Activated CD8-positive, alpha-beta memory T cell treated with anti-CD3 and anti-CD28 coated beads for 48 hours (primary cell): ENCODE measurements around the gene RFLNA.
"Not testable (repeated sequence)": the region's sequence is repeated elsewhere in the genome, so short reads cannot be mapped to it uniquely, and the experiment has no call there.

Experiments
- DNase-seq, 3 experiments: peaks; one replicate each; pipeline ENCODE4 v3.0.0-alpha.2; 2020; ENCODE audit warnings: low read depth in 2 of 3, low spot score in 2 of 3

Gene RFLNA

GRCh38 chr12:124319368-124320050, 24.6 kb downstream of the RFLNA start:
- DNase-seq: no peak

- DNase-seq: peak; percentile 40 to 64 (median 62)
These were observed 26.2 kb downstream of the RFLNA start for GRCh38 chr12:124321040-124321481.

DNA sequence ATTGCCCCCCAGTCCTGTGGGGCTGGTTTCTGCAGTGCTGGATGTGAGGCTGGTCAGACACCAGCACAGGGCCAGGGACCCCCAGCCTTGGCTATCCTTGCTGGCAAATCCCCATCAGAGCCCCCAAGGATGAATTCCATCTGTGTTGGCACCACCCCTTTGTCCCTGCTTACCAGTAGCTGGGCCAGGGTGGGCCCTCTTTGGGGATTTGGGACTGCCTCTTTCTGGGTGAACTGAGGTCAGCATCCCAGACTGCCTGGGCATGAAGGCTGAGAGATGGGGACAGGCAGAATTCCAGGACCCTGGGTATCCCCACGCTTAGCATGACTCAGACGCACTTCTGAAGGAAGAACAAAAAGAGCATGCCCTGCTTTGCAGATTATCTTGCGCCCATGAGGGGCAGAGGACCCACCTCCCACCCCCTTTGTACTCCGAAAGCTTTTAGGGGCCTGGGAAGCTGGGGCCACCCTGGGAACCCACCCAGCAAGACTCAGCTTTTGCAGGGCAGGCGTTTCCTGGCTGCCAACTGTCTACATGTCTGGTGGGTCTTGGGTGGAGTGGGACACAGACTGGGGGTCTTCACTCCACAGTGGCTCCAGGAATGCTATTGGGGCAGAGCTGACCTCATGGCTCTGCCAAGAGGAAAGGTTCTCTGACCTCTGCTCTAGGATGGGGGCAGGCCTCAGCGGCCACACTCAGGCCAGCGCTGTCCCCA, 26.8 kb downstream of the RFLNA start:
- no peak for DNase-seq

- no peak for DNase-seq
These were observed 27.5 kb downstream of the RFLNA start for GRCh38 chr12:124322271-124322998.

- DNase-seq: not testable (repeated sequence)
These were observed 28.1 kb downstream of the RFLNA start for GRCh38 chr12:124322999-124323328.

- no peak for DNase-seq
These were observed 29.1 kb downstream of the RFLNA start for GRCh38 chr12:124323771-124324530.

- DNase-seq: no peak
These were observed 30.2 kb downstream of the RFLNA start for GRCh38 chr12:124324803-124325705.

GRCh38 chr12:124326104-124326503, 31.2 kb downstream of the RFLNA start:
- DNase-seq: no peak

DNA sequence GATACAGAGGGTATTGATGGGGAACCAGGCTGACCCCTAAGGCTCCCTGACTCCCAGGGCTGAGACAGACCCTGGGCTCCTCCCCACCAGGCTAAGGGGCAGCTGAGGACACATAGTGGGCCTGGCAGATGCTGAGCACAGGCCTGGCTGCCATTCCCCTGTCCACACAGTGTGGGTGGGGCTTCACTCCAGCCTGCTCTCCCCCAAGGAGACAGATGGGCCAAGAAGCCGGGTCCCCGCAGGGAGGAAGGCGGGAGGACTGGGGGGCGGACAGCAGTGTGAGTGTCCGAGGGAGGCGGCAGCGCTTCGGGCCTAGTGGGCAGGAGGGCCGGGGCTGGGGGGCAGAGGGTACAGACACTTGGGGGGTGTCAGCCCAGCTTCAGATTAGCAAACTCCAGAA, 32.0 kb downstream of the RFLNA start:
- no peak for DNase-seq

DNA sequence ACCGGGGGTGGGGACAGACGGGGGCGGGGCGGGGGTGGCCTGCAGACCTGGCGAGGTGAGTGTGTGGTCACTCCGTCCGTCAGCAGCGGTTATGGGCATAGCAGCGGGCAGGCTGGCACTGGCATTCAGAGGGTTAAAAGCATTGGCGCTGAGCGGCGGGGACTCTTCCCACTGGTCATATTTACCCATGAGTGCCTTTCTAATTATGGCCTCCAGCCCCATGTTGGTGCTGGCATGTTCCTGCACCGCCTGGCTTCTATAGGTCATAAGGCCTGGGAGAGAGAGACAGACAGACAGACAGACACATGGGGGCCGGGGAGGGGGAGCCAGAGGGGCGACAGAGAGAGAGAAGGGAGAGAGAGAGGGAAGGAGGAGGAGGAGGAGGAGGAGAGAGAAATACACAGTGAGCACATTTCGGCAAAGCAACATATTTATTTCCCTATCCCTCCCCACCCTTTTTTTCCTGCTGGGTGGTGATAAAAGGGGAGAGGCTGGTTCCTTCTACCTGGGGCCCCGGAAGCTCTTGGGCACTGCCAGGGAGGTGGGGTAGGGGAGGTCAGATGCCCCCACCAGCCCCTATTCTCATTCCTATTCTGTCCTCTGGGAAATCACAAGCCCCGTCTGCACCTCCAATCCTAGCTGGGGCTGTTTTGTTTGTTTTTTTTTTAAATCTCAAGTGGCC, 32.6 kb downstream of the RFLNA start:
- no peak for DNase-seq

DNA sequence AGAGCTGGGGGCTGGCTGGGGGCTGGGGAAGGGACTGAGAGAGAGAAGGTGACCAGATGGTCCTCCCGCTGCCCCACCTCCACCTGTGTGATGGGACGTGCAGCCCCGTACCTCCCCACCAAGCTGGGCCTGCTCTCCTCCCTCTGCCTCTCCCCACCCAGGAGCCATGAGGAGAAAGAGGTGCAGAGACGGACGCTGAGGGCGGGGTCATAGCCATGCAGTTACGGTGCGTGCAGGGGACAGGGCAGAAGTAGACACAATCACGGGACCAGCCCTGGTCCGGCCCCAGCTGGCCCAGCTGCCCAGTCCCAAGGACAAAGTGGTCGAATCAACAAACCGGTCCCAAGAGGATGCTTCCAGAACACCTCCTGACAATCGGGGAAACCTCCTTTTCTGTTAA, 33.2 kb downstream of the RFLNA start:
- no peak for DNase-seq

GRCh38 chr12:124328636-124329035, 33.7 kb downstream of the RFLNA start:
- DNase-seq: no peak

DNA sequence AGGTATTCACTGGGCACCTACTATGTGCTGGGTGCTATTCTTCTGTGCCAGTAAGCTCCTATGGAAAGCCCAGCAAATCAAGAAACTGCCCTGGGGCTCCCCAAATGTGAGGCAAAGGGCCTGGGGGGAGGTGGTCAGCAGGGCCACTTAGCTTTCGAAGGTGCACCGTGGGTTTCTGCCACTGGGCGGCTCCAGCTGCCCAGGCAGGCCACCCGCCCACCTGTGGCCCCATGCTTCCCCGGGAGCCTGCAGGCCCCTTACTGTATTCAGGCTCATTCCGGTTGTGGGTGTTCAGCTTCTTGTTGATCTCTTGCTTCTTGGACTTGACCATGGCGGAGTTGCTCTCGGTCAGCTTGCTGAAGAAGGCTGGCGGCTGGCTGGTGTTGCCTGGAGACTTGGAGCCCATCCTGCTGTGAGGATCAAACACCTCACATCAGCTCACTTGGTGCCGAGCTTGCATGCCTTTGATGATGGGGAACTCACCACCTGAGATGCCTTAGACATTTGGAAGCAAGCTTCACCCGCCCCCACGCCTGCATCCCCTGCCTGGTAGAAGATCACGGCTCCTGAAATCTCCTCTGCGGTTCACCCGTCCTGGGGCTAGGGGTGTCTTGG, 37.3 kb downstream of the RFLNA start:
- DNase-seq: no peak

DNA sequence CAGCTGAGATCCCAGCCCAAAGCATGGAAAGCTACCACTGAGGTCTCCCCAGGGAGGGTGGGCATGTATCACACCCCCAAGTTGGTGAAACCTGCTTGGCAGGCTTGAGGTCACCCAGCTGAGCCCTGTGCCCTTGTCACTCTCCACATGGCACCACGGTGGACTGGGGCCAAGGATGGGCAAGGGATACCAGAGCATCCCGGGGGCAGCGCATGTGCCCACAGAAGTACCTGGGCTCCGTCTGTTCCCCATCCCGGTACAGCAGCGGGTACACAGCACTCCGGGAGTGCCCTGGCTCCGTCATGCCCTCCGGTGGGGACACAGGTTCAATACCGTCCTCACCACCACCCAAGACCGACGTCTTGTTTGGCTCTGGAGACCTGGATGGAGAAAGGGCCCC, 38.0 kb downstream of the RFLNA start:
- no peak for DNase-seq

DNA sequence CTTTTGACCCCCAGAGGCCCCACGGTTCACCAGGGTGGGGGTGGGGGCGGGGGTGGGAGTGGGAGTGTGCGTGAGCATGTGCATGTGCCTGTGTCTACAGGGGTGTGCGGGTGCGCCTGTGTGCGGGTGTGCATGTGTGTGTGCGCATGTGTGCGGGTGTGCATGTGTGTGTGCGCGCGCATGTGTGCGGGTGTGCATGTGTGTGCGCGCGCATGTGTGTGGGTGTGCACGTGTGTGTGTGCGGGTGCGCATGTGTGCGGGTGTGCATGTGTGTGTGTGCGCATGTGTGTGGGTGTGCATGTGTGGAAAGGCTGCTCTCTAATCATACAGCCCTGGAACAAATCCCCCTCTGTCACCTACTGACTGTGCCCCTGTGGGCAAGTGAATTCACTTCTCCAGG, 38.8 kb downstream of the RFLNA start:
- no peak for DNase-seq

- DNase-seq: no peak
These were observed 39.4 kb downstream of the RFLNA start for GRCh38 chr12:124334266-124334665.

GRCh38 chr12:124334976-124335375, 40.1 kb downstream of the RFLNA start:
- no peak for DNase-seq

DNA sequence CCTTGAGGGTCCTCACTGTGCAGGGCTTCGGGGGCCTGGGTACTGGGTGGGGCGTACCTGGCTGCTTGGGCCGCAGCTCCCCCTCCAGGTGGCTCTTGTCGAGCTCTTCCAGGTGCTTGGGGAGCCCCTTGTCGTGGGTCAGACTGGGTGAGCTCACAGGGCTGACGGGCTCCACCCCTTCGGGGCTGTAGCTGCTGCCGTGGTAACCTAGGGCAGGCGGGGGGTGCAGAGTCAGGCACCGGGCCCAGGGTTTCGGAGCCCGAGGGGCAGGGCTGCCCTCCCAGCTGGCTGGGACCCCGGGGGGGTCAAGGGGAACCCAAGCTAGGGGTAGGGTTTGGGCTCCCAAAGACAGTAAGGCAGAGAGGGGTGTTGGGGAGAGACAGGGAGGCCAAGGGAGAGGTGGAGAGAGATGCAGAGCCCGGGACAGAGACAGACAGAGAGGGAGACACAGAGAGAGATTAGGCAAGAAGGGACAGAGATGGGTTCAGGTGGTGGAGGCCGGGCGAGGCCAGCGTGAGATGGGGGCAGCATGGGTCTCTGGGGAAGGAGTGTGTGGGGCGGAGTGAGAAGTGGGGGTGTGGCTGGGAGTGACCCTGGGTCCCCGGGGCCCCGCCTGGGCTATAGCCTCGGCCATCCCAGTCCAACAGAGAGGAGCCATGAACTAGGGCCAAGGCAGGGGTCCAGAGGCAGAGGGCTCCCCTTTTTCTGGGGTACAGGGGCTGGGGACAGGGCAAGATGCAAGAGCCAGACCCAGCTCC, 40.7 kb downstream of the RFLNA start:
- DNase-seq: no peak

GRCh38 chr12:124336184-124336437, 41.2 kb downstream of the RFLNA start:
- DNase-seq: no peak
